SK-N-SH treated with all-trans-retinoic acid at 6 μM for 48 hours (cell line): ENCODE data around the gene OR9Q1.

Experiments
- ARNTL ChIP-seq: fragments of 450-650 bp; formaldehyde crosslinking; IDR thresholded peaks from 2 replicates; pipeline ENCODE4 v1.5.0; 2020; ENCODE audit warnings: low read depth, mild to moderate bottlenecking, moderate library complexity, borderline replicate concordance
- CSDC2 ChIP-seq: fragments of 250-450 bp; sonication (Bioruptor Pico); IDR thresholded peaks from 2 replicates; pipeline ENCODE4 v1.5.0; 2020; ENCODE audit warnings: mild to moderate bottlenecking, moderate library complexity
- ESRRG ChIP-seq: fragments of 250-450 bp; sonication (Bioruptor Pico); IDR thresholded peaks from 2 replicates; pipeline ENCODE4 v1.6.1; 2021; ENCODE audit warnings: mild to moderate bottlenecking
- OSR1 ChIP-seq: fragments of 250-450 bp; sonication (Bioruptor Pico); IDR thresholded peaks from 2 replicates; pipeline ENCODE4 v1.8.0; 2022; ENCODE audit warnings: moderate library complexity, mild to moderate bottlenecking, inconsistent platforms
- ZFP3 ChIP-seq: fragments of 250-450 bp; sonication (Bioruptor Pico); IDR thresholded peaks from 2 replicates; pipeline ENCODE4 v1.5.0; 2020; ENCODE audit warnings: mild to moderate bottlenecking, moderate library complexity
- ZNF565 ChIP-seq: fragments of 450-650 bp; formaldehyde crosslinking; conservative IDR thresholded peaks from 2 replicates; pipeline ENCODE4 v1.5.0; 2020; ENCODE audit warnings: low read depth, mild to moderate bottlenecking, moderate library complexity

DNA sequence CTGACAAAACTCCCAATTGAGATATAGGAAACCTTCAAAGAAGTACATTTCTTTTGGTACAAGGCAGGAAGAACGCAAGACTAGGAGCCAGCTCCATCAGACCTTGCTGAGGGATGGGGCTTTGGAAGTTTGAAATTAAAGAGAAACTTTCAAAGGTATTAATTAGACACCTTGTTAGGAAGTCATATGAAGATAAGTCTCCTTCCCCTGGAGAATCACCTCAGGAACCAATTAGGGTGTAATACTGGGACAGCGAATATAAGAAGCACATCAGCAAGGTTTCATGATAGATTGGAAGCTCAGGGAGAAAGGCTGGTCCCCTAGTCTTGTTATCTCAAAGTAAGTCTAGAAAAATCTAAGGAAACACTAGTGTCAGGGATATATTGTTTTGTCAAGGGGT lies 165.1 kb downstream of the OR9Q1 start, which contains the start of gene OR9Q2:
- TF ChIP-seq ESRRG (CRISPR knock-in tag), result no peak
- TF ChIP-seq ARNTL (CRISPR knock-in tag), result no peak
- no peak for TF ChIP-seq CSDC2 (CRISPR knock-in tag)
- TF ChIP-seq OSR1 (CRISPR knock-in tag), result no peak
- TF ChIP-seq ZFP3 (CRISPR knock-in tag), result no peak
- TF ChIP-seq ZNF565 (CRISPR knock-in tag), result no peak
